GM21786 (cell line): ENCODE data around the gene SEPTIN5.
"Not testable (repeated sequence)": the region's sequence is repeated elsewhere in the genome, so short reads cannot be mapped to it uniquely, and the experiment has no call there.

Source experiments
- ATAC-seq: cut with Tn5 transposase; IDR thresholded peaks from one replicate; pipeline ENCODE4 v1.9.1; 2021; ENCODE audit not compliant: unreplicated experiment

SEPTIN5 gene

GRCh38 chr22:19714312-19715187, at the start of gene SEPTIN5:
Gene SEPTIN5 (plus strand): TSS chr22:19714503. CDS start chr22:19714589, 86 bp downstream.
- ATAC-seq, result no peak

GRCh38 chr22:19664951-19665783, 49.1 kb upstream of the SEPTIN5 start:
- ATAC-seq, result no peak

GRCh38 chr22:19665784-19666672, 48.3 kb upstream of the SEPTIN5 start:
- ATAC-seq, result no peak

- ATAC-seq, result no peak
These were observed 47.4 kb upstream of the SEPTIN5 start for GRCh38 chr22:19666673-19667593.

GRCh38 chr22:19667872-19668740, 46.2 kb upstream of the SEPTIN5 start:
- no peak for ATAC-seq

- ATAC-seq, result no peak
These were observed 45.6 kb upstream of the SEPTIN5 start for GRCh38 chr22:19668748-19669147.

- ATAC-seq, result no peak
These were observed 44.7 kb upstream of the SEPTIN5 start for GRCh38 chr22:19669570-19669969.

GRCh38 chr22:19671316-19671715, 43.0 kb upstream of the SEPTIN5 start:
- no peak for ATAC-seq

GRCh38 chr22:19672054-19672776, 42.1 kb upstream of the SEPTIN5 start:
- ATAC-seq, result no peak

- ATAC-seq, result no peak
These were observed 40.6 kb upstream of the SEPTIN5 start for GRCh38 chr22:19673660-19674059.

- no peak for ATAC-seq
These were observed 40.0 kb upstream of the SEPTIN5 start for GRCh38 chr22:19674129-19674928.

GRCh38 chr22:19674929-19675253, 39.4 kb upstream of the SEPTIN5 start:
- ATAC-seq, result no peak

GRCh38 chr22:19675428-19675827, 38.9 kb upstream of the SEPTIN5 start:
- no peak for ATAC-seq

- ATAC-seq, result not testable (repeated sequence)
These were observed 37.9 kb upstream of the SEPTIN5 start for GRCh38 chr22:19676437-19676836.

GRCh38 chr22:19678949-19679521, 35.3 kb upstream of the SEPTIN5 start:
- ATAC-seq, result no peak

GRCh38 chr22:19679522-19680101, 34.7 kb upstream of the SEPTIN5 start:
- no peak for ATAC-seq
